ENCODE results near the gene SLC22A9.
"Not testable (repeated sequence)": the region's sequence is repeated elsewhere in the genome, so short reads cannot be mapped to it uniquely, and the experiment has no call there.

- TF ChIP-seq CTCF, POLR2A (IDR thresholded peaks at IDR 0.05): not testable (repeated sequence)
Observed at GRCh38 chr11:63430731-63431130, 61.1 kb downstream of the SLC22A9 start.
